Measurements from ENCODE around the gene VPS13A.

DNA sequence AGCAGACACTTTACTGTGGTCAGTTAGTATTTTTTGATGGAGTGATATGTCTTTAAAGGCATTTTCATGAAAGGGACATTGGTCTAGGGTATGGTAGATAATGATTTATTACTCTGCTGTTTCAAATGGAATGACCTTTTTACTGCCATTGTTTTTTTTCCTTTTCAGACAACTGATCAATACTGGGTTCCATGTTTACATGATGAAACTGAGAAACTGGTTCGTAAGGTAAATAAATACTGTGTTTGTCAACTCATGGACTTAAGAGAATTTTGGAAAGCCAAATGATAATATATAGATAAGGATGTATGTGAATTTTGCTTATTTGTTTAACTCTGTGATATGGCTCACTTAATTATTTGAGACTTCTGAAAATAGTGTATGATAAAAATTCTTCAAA lies 35.5 kb downstream of the VPS13A start:
- TF ChIP-seq, protein P1, sequence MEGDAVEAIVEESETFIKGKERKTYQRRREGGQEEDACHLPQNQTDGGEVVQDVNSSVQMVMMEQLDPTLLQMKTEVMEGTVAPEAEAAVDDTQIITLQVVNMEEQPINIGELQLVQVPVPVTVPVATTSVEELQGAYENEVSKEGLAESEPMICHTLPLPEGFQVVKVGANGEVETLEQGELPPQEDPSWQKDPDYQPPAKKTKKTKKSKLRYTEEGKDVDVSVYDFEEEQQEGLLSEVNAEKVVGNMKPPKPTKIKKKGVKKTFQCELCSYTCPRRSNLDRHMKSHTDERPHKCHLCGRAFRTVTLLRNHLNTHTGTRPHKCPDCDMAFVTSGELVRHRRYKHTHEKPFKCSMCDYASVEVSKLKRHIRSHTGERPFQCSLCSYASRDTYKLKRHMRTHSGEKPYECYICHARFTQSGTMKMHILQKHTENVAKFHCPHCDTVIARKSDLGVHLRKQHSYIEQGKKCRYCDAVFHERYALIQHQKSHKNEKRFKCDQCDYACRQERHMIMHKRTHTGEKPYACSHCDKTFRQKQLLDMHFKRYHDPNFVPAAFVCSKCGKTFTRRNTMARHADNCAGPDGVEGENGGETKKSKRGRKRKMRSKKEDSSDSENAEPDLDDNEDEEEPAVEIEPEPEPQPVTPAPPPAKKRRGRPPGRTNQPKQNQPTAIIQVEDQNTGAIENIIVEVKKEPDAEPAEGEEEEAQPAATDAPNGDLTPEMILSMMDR (IDR thresholded peaks at IDR 0.05): no peak
- no peak for TF ChIP-seq NFYB (CRISPR knock-in tag; conservative IDR thresholded peaks at IDR 0.05; ENCODE audit: low read depth)
- TF ChIP-seq, protein P2, sequence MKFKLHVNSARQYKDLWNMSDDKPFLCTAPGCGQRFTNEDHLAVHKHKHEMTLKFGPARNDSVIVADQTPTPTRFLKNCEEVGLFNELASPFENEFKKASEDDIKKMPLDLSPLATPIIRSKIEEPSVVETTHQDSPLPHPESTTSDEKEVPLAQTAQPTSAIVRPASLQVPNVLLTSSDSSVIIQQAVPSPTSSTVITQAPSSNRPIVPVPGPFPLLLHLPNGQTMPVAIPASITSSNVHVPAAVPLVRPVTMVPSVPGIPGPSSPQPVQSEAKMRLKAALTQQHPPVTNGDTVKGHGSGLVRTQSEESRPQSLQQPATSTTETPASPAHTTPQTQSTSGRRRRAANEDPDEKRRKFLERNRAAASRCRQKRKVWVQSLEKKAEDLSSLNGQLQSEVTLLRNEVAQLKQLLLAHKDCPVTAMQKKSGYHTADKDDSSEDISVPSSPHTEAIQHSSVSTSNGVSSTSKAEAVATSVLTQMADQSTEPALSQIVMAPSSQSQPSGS (CRISPR knock-in tag; IDR thresholded peaks at IDR 0.05; ENCODE audit: borderline replicate concordance, low read depth): no peak
- no peak for TF ChIP-seq ZNF232 (CRISPR knock-in tag; IDR thresholded peaks at IDR 0.05)
- TF ChIP-seq, protein P3, sequence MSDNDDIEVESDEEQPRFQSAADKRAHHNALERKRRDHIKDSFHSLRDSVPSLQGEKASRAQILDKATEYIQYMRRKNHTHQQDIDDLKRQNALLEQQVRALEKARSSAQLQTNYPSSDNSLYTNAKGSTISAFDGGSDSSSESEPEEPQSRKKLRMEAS (CRISPR knock-in tag; IDR thresholded peaks at IDR 0.05): no peak
- TF ChIP-seq, protein P4, sequence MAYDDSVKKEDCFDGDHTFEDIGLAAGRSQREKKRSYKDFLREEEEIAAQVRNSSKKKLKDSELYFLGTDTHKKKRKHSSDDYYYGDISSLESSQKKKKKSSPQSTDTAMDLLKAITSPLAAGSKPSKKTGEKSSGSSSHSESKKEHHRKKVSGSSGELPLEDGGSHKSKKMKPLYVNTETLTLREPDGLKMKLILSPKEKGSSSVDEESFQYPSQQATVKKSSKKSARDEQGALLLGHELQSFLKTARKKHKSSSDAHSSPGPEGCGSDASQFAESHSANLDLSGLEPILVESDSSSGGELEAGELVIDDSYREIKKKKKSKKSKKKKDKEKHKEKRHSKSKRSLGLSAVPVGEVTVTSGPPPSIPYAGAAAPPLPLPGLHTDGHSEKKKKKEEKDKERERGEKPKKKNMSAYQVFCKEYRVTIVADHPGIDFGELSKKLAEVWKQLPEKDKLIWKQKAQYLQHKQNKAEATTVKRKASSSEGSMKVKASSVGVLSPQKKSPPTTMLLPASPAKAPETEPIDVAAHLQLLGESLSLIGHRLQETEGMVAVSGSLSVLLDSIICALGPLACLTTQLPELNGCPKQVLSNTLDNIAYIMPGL (CRISPR knock-in tag; IDR thresholded peaks at IDR 0.05): no peak
- no peak for TF ChIP-seq MXD4 (CRISPR knock-in tag; IDR thresholded peaks at IDR 0.05; ENCODE audit: borderline replicate concordance)
- no peak for TF ChIP-seq ETV6 (CRISPR knock-in tag; IDR thresholded peaks at IDR 0.05)
- TF ChIP-seq, protein P5, sequence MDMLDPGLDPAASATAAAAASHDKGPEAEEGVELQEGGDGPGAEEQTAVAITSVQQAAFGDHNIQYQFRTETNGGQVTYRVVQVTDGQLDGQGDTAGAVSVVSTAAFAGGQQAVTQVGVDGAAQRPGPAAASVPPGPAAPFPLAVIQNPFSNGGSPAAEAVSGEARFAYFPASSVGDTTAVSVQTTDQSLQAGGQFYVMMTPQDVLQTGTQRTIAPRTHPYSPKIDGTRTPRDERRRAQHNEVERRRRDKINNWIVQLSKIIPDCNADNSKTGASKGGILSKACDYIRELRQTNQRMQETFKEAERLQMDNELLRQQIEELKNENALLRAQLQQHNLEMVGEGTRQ (CRISPR knock-in tag; IDR thresholded peaks at IDR 0.05): no peak
- TF ChIP-seq ELF4 (CRISPR knock-in tag; IDR thresholded peaks at IDR 0.05; ENCODE audit: low read depth): no peak
- TF ChIP-seq ESRRA (CRISPR knock-in tag; IDR thresholded peaks at IDR 0.05; ENCODE audit: borderline replicate concordance): no peak
- no peak for TF ChIP-seq ZNF138 (CRISPR knock-in tag; conservative IDR thresholded peaks at IDR 0.05)
- no peak for TF ChIP-seq TCF7 (CRISPR knock-in tag; IDR thresholded peaks at IDR 0.05; ENCODE audit: low read depth)
- TF ChIP-seq, protein P6, sequence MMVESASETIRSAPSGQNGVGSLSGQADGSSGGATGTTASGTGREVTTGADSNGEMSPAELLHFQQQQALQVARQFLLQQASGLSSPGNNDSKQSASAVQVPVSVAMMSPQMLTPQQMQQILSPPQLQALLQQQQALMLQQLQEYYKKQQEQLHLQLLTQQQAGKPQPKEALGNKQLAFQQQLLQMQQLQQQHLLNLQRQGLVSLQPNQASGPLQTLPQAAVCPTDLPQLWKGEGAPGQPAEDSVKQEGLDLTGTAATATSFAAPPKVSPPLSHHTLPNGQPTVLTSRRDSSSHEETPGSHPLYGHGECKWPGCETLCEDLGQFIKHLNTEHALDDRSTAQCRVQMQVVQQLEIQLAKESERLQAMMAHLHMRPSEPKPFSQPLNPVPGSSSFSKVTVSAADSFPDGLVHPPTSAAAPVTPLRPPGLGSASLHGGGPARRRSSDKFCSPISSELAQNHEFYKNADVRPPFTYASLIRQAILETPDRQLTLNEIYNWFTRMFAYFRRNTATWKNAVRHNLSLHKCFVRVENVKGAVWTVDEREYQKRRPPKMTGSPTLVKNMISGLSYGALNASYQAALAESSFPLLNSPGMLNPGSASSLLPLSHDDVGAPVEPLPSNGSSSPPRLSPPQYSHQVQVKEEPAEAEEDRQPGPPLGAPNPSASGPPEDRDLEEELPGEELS (CRISPR knock-in tag; IDR thresholded peaks at IDR 0.05): no peak

Measured in WTC11 (cell line).